IPS DF 4.7 (cell line): Measurements from ENCODE around the gene STAM.

Experiments
- DNase-seq: peaks from one replicate; pipeline ENCODE4 v3.0.0-alpha.2; 2013; ENCODE audit warnings: low spot score; ENCODE audit errors: extremely low read depth

Gene STAM

GRCh38 chr10:17647326-17647725 lies 3.4 kb downstream of the STAM start:
- DNase-seq, result no peak

GRCh38 chr10:17648243-17649035 lies 4.5 kb downstream of the STAM start:
- DNase-seq, result no peak

GRCh38 chr10:17649052-17649451 lies 5.1 kb downstream of the STAM start:
- no peak for DNase-seq

- no peak for DNase-seq
These were observed 5.9 kb downstream of the STAM start for GRCh38 chr10:17649836-17650235.

- DNase-seq, result no peak
These were observed 6.5 kb downstream of the STAM start for GRCh38 chr10:17650416-17650815.

- no peak for DNase-seq
These were observed 7.9 kb downstream of the STAM start for GRCh38 chr10:17651896-17652295.

GRCh38 chr10:17652585-17652984 lies 8.6 kb downstream of the STAM start:
- DNase-seq, result no peak

- DNase-seq, result no peak
These were observed 11.1 kb downstream of the STAM start for GRCh38 chr10:17655009-17655408.

GRCh38 chr10:17655567-17656146 lies 11.7 kb downstream of the STAM start:
- DNase-seq, result no peak

GRCh38 chr10:17657103-17657500 lies 13.2 kb downstream of the STAM start:
- no peak for DNase-seq

- DNase-seq, result no peak
These were observed 15.4 kb downstream of the STAM start for GRCh38 chr10:17659365-17659764.

- DNase-seq, result no peak
These were observed 17.0 kb downstream of the STAM start for GRCh38 chr10:17660921-17661320.

GRCh38 chr10:17661510-17661909 lies 17.6 kb downstream of the STAM start:
- DNase-seq, result no peak

GRCh38 chr10:17662193-17663138 lies 18.5 kb downstream of the STAM start:
- no peak for DNase-seq

GRCh38 chr10:17663450-17663849 lies 19.5 kb downstream of the STAM start:
- DNase-seq, result no peak

GRCh38 chr10:17665747-17666146 lies 21.8 kb downstream of the STAM start:
- no peak for DNase-seq

GRCh38 chr10:17668435-17669184 lies 24.7 kb downstream of the STAM start:
- no peak for DNase-seq

- DNase-seq, result no peak
These were observed 25.4 kb downstream of the STAM start for GRCh38 chr10:17669185-17669872.

- DNase-seq, result peak; percentile 38
These were observed 27.4 kb downstream of the STAM start for GRCh38 chr10:17671307-17671706.

- DNase-seq, result peak; percentile 19
These were observed 29.6 kb downstream of the STAM start for GRCh38 chr10:17673471-17674061.
